ENCODE measurements around the gene RAPGEFL1. TPM values are rescaled to one million over a fixed set of nuclear protein-coding genes. Genes with fewer than 3 reads are reported as not detected.
"Not testable (repeated sequence)": the region's sequence is repeated elsewhere in the genome, so short reads cannot be mapped to it uniquely, and the experiment has no call there.

RAPGEFL1 gene
- total and polyA plus RNA-seq, 8 donors, result 6.3 to 13.1 (median 7.9) TPM

DNA sequence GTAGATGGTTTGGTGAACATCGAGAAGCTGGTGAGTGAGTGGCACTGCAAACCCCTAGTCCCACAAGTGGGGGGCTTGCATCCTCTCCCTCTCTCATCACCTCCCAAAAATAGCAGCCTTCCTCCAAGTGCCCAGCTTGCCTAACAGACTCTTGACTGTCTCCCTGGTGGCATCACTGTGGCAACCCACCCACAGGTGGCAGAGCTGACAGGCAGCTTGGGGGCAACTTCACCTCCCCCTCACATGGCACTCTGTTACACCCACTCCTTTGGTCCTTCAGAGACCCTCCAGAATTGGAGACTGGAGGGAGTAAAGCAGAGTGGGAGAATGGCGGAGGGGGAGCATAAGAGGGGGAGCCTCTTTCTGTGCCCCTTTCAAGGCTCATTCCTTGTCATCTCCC lies 15.7 kb downstream of the RAPGEFL1 start:
- no peak for DNase-seq

GRCh38 chr17:40194821-40195220 lies 17.6 kb downstream of the RAPGEFL1 start:
- intact Hi-C loops (cut with DNase I), result no loop called here

More for the DNA sequence above, 15.7 kb downstream of the RAPGEFL1 start:
- Histone ChIP-seq H3K27ac (no peak overlapping the region), H3K4me1 (peaks cover 5 to 10% of the 10 kb centered on the region in 2 donors), H3K36me3 (peaks cover 0 to 15% of the 10 kb centered on the region in 2 donors), H3K4me3 (no peak overlapping the region), H3K9me3 (no peaks in the 10 kb centered on the region), H3K27me3 (peaks cover 0 to 12% of the 10 kb centered on the region in 2 donors)
- ATAC-seq, result no peak
- TF ChIP-seq CTCF (IDR thresholded peaks at IDR 0.05), result no peak
- intact Hi-C loops (cut with DNase I), result no loop called here

GRCh38 chr17:40197550-40197949 lies 20.3 kb downstream of the RAPGEFL1 start:
- DNase-seq, result no peak
- Histone ChIP-seq H3K4me1 (peaks cover 0 to 7% of the 10 kb centered on the region in 2 donors), H3K27ac (no peak overlapping the region), H3K36me3 (peaks cover 0 to 4% of the 10 kb centered on the region in 2 donors), H3K9me3 (no peaks in the 10 kb centered on the region), H3K4me3 (no peak overlapping the region), H3K27me3 (no peaks in the 10 kb centered on the region)
- no peak for TF ChIP-seq CTCF (IDR thresholded peaks at IDR 0.05)
- ATAC-seq, result no peak
- intact Hi-C loops (cut with DNase I), result no loop called here

More at GRCh38 chr17:40194821-40195220, 17.6 kb downstream of the RAPGEFL1 start:
- Histone ChIP-seq H3K27me3 (peaks cover 0 to 12% of the 10 kb centered on the region in 2 donors), H3K9me3 (no peaks in the 10 kb centered on the region), H3K4me3 (no peak overlapping the region), H3K36me3 (peaks cover 0 to 4% of the 10 kb centered on the region in 2 donors), H3K27ac (no peak overlapping the region), H3K4me1 (peaks cover 5 to 10% of the 10 kb centered on the region in 2 donors)
- TF ChIP-seq CTCF (IDR thresholded peaks at IDR 0.05), result no peak
- ATAC-seq (no peak), DNase-seq (no peak)

GRCh38 chr17:40197965-40198456 lies 20.7 kb downstream of the RAPGEFL1 start:
- H3K27ac ChIP-seq; H3K9me3 ChIP-seq; intact Hi-C loops (cut with DNase I); H3K27me3 ChIP-seq; H3K36me3 ChIP-seq; H3K4me3 ChIP-seq; DNase-seq; ATAC-seq: not testable (repeated sequence)
- H3K4me1 ChIP-seq, result peaks cover 0 to 12% of the 10 kb centered on the region in 2 donors

- intact Hi-C loops (cut with DNase I), result no loop called here
- TF ChIP-seq CTCF (IDR thresholded peaks at IDR 0.05), result no peak
- Histone ChIP-seq H3K36me3 (no peaks in the 10 kb centered on the region), H3K27ac (no peak overlapping the region), H3K9me3 (no peaks in the 10 kb centered on the region), H3K27me3 (no peaks in the 10 kb centered on the region), H3K4me3 (no peak overlapping the region), H3K4me1 (peaks cover 0 to 15% of the 10 kb centered on the region in 2 donors)
- DNase-seq (no peak), ATAC-seq (no peak)
Measured at GRCh38 chr17:40198576-40198975, 21.3 kb downstream of the RAPGEFL1 start.

DNA sequence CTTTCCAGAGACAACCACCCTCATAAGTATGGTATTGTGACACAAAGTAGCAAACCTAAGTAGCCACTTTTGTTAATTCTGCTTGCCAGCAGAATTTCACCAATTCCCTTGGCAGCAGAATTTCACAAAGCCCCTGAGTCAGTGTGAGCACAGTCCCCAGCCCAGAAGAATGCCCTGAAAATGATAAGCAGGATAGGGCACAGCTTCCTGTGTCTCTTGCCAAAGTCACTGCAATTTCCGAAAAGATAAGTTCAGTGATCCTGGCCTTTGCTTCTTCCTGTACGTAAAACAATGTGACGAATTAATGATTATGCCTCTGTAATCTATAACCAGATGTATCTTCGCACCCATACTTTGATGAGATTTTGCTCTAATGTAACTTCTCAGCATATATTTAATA lies 25.9 kb downstream of the RAPGEFL1 start:
- H3K27me3 ChIP-seq, result no peaks in the 10 kb centered on the region
- H3K36me3 ChIP-seq, result no peaks in the 10 kb centered on the region
- intact Hi-C loops (cut with DNase I), result no loop called here
- DNase-seq (no peak), ATAC-seq (no peak)
- no peak overlapping the region for H3K4me3 ChIP-seq
- peak overlapping the region in 1 of 2 donors; percentile 73 for H3K27ac ChIP-seq
- no peak for TF ChIP-seq CTCF (IDR thresholded peaks at IDR 0.05)
- peaks cover 0 to 30% of the 10 kb centered on the region in 2 donors for H3K4me1 ChIP-seq
- no peaks in the 10 kb centered on the region for H3K9me3 ChIP-seq

DNA sequence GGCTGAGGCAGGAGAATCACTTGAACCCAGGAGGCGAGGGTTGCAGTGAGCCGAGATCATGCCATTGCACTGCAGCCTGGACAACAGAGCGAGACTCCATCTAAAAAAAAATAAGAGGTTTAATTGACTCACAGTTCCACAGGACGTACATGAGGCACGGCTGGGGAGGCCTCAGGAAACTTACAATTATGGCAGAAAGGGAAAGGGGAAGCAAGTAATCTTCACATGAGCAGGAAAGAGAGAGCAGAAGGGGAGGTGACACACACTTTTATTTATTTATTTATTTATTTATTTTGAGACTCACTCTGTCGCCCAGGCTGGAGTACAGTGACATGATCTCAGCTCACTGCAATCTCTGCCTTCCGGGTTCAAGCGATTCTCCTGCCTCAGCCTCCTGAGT lies 28.9 kb downstream of the RAPGEFL1 start:
- not testable (repeated sequence) for H3K4me3 ChIP-seq, H3K27ac ChIP-seq, ATAC-seq, DNase-seq, H3K36me3 ChIP-seq, H3K27me3 ChIP-seq, H3K9me3 ChIP-seq
- intact Hi-C loops (cut with DNase I), result loop anchor here in 1 of 2 donors (5.0 kb wide), 1 partner anchor 81 kb away; the partner anchor contains the start of gene CDC6
- H3K4me1 ChIP-seq, result peaks cover 0 to 30% of the 10 kb centered on the region in 2 donors
